HCT116 (cell line): ENCODE data around the gene GTF3C1. TPM values are rescaled to one million over a fixed set of nuclear protein-coding genes. Genes with fewer than 3 reads are reported as not detected.

Experiments
- ATAC-seq: fragments of 200-7000 bp; cut with Tn5 transposase; 2 replicates; pipeline ENCODE4 v1.9.1; 2020; ENCODE audit warnings: mild to moderate bottlenecking, moderate library complexity
- BruUV-seq: library from RNA; stranded (reverse); fragments of 400-500 nt; replicated peaks from 2 replicates; lab custom pipeline; 2021; lab: Mats Ljungman, UMichigan
- CTCF ChIA-PET: fragments of 300-600 bp; sonication (Branson Sonifier 250); formaldehyde crosslinking; loops from one replicate; lab custom pipeline; 2021; ENCODE audit warnings: antibody characterized with exemption; lab: Charles Lee
- POLR2A ChIA-PET: fragments of 300-600, 350-600 bp; sonication (Branson Sonifier 250); formaldehyde crosslinking; loops from one replicate; lab custom pipeline; 2021; ENCODE audit warnings: antibody characterized with exemption; lab: Charles Lee
- RAD21 ChIA-PET, 2 experiments: fragments of 300-600 bp; sonication (Branson Sonifier 250); formaldehyde crosslinking; loops; one replicate each; lab custom pipeline; 2023; ENCODE audit warnings: low total read pairs in 2 of 2; ENCODE audit not compliant: uncharacterized antibody in 2 of 2, unreplicated experiment in 2 of 2, low non-redundant PET in 1 of 2; lab: Charles Lee
- DNase-seq: peaks from one replicate; pipeline ENCODE4 v3.0.0-alpha.2; 2010; ENCODE audit warnings: low read depth, low spot score
- H2AFZ ChIP-seq: fragments of 200-600 bp; shearing (Covaris generic), sonication (generic); 2 replicates; pipeline ENCODE4 v1.6.1; 2017; ENCODE audit warnings: low read depth, mixed run types, mixed read lengths, antibody characterized with exemption, low read length; ENCODE audit not compliant: poor library complexity, severe bottlenecking
- H3K27ac ChIP-seq: 2 replicates; pipeline ENCODE4 v1.5.1; 2012; ENCODE audit warnings: low read depth, low read length
- H3K27me3 ChIP-seq: fragments of 200-600 bp; sonication (generic); 2 replicates; pipeline ENCODE4 v1.6.1; 2016; ENCODE audit warnings: mixed run types, low read length, mixed read lengths; ENCODE audit not compliant: insufficient read depth
- H3K36me3 ChIP-seq, 2 experiments: fragments of 200-500 bp in 1 of 2; fragments of 200-600 bp in 1 of 2; sonication (Bioruptor generic) in 1 of 2; sonication (generic) in 1 of 2; 2 replicates each; pipeline versions ENCODE4 v1.5.1 to v1.6.1; 2014 to 2016; ENCODE audit warnings: low read length in 2 of 2, inconsistent platforms in 1 of 2, mixed read lengths in 1 of 2, mixed run types in 1 of 2; ENCODE audit not compliant: insufficient read depth in 2 of 2, control insufficient read depth in 1 of 2
- H3K4me1 ChIP-seq, 2 experiments: fragments of 200-600 bp in 1 of 2; sonication (generic) in 1 of 2; 2 replicates each; pipeline versions ENCODE4 v1.5.1 to v1.6.1; 2012 to 2017; ENCODE audit warnings: low read length in 2 of 2, inconsistent platforms in 1 of 2, mild to moderate bottlenecking in 1 of 2, mixed read lengths in 1 of 2, mixed run types in 1 of 2, moderate library complexity in 1 of 2; ENCODE audit not compliant: insufficient read depth in 2 of 2, control insufficient read depth in 1 of 2
- H3K4me2 ChIP-seq: fragments of 200-600 bp; sonication (generic); 2 replicates; pipeline ENCODE4 v1.6.1; 2017; ENCODE audit warnings: mixed run types, low read length, mixed read lengths
- H3K4me3 ChIP-seq, 2 experiments: fragments of 200-600 bp in 1 of 2; sonication (generic) in 1 of 2; replicated peaks in 1 of 2; 2 replicates each; pipeline ENCODE4 v1.5.1; 2011 to 2016; ENCODE audit warnings: low read length in 2 of 2, control low read depth in 1 of 2, low read depth in 1 of 2, mild to moderate bottlenecking in 1 of 2, mixed read lengths in 1 of 2, mixed run types in 1 of 2
- H3K79me2 ChIP-seq: fragments of 200-600 bp; sonication (generic); 2 replicates; pipeline ENCODE4 v1.6.1; 2017; ENCODE audit warnings: mild to moderate bottlenecking, mixed run types, low read length, moderate library complexity, mixed read lengths; ENCODE audit not compliant: insufficient read depth
- H3K9ac ChIP-seq: fragments of 200-600 bp; sonication (generic); 2 replicates; pipeline ENCODE4 v1.6.1; 2016; ENCODE audit warnings: low read length, mixed read lengths
- H3K9me2 ChIP-seq: fragments of 200-600 bp; sonication (generic), shearing (Covaris generic); 2 replicates; pipeline ENCODE4 v1.6.1; 2017; ENCODE audit warnings: mixed run types, mild to moderate bottlenecking, moderate library complexity; ENCODE audit not compliant: insufficient read depth
- H3K9me3 ChIP-seq, 2 experiments: fragments of 200-500 bp in 1 of 2; fragments of 200-600 bp in 1 of 2; sonication (Bioruptor generic) in 1 of 2; sonication (generic) in 1 of 2; 2 replicates each; pipeline ENCODE4 v1.6.1; 2014 to 2017; ENCODE audit warnings: low read length in 2 of 2, mixed read lengths in 2 of 2, inconsistent platforms in 1 of 2, low read depth in 1 of 2, mild to moderate bottlenecking in 1 of 2, mixed run types in 1 of 2, moderate library complexity in 1 of 2; ENCODE audit not compliant: control insufficient read depth in 1 of 2, insufficient read depth in 1 of 2
- H4K20me1 ChIP-seq: fragments of 200-600 bp; sonication (generic), shearing (Covaris generic); 2 replicates; pipeline ENCODE4 v1.6.1; 2017; ENCODE audit warnings: mixed run types, mild to moderate bottlenecking, moderate library complexity; ENCODE audit not compliant: insufficient read depth
- CBX3 ChIP-seq: IDR thresholded peaks from 2 replicates; pipeline ENCODE4 v1.6.1; 2012; ENCODE audit warnings: low read depth
- CEBPB ChIP-seq: IDR thresholded peaks from 2 replicates; pipeline ENCODE4 v1.6.1; 2012; ENCODE audit warnings: low read depth
- EGR1 ChIP-seq: IDR thresholded peaks from 2 replicates; pipeline ENCODE4 v1.6.1; 2012; ENCODE audit warnings: low read depth
- ELF1 ChIP-seq: IDR thresholded peaks from 2 replicates; pipeline ENCODE4 v1.6.1; 2012; ENCODE audit warnings: low read depth, borderline replicate concordance
- EZH2 ChIP-seq: fragments of 200-600 bp; sonication (generic); IDR thresholded peaks from 2 replicates; pipeline ENCODE4 v1.6.1; 2017; ENCODE audit warnings: antibody characterized with exemption, mixed run types
- EZH2phosphoT487 ChIP-seq: fragments of 200-600 bp; IDR thresholded peaks from 2 replicates; pipeline ENCODE4 v1.6.1; 2018; ENCODE audit warnings: antibody characterized with exemption, borderline replicate concordance
- FOSL1 ChIP-seq: IDR thresholded peaks from 2 replicates; pipeline ENCODE4 v1.6.1; 2012; ENCODE audit warnings: low read depth
- MAX ChIP-seq: IDR thresholded peaks from 2 replicates; pipeline ENCODE4 v1.6.1; 2012
- POLR2AphosphoS5 ChIP-seq: IDR thresholded peaks from 2 replicates; pipeline ENCODE4 v1.6.1; 2011; ENCODE audit warnings: mild to moderate bottlenecking, low read depth, low read length, moderate library complexity
- REST ChIP-seq: IDR thresholded peaks from 2 replicates; pipeline ENCODE4 v1.6.1; 2012; ENCODE audit warnings: low read depth
- SIN3A ChIP-seq: IDR thresholded peaks from 2 replicates; pipeline ENCODE4 v1.6.1; 2012; ENCODE audit warnings: low read depth
- SRF ChIP-seq: IDR thresholded peaks from 2 replicates; pipeline ENCODE4 v1.6.1; 2012; ENCODE audit warnings: low read depth
- ZBTB33 ChIP-seq: IDR thresholded peaks from 2 replicates; pipeline ENCODE4 v1.6.1; 2011; ENCODE audit warnings: mild to moderate bottlenecking, low read length, moderate library complexity; ENCODE audit not compliant: insufficient replicate concordance; ENCODE audit errors: extremely low read depth
- ZNF274 ChIP-seq: fragments of 200-500 bp; sonication (Bioruptor generic); IDR thresholded peaks from 2 replicates; pipeline ENCODE4 v1.6.1; 2014; ENCODE audit warnings: mild to moderate bottlenecking, low read depth, low read length, inconsistent platforms
- intact Hi-C: fragments of 100-400 bp; cut with micrococcal nuclease; formaldehyde crosslinking; loops from 2 replicates; pipeline ENCODE4 v1.10.0; 2022
- total RNA-seq: library from RNA; stranded (reverse); gene quantifications from one replicate; pipeline ENCODE4 v1.2.1, GENCODE V29; 2021; ENCODE audit not compliant: unreplicated experiment

Gene GTF3C1
- total RNA-seq, 1 experiment from 2014 or later: 97.5 TPM

- Histone ChIP-seq H3K4me1 (peaks cover 29 to 30% of the 10 kb centered on the region in 2 experiments), H2AFZ (no peak overlapping the region), H3K36me3 (no peaks in the 10 kb centered on the region), H3K4me3 (no peak overlapping the region), H3K79me2 (no peaks in the 10 kb centered on the region), H3K4me2 (no peak overlapping the region), H3K9me3 (no peaks in the 10 kb centered on the region)
- CTCF ChIA-PET: no interaction called here
- BruUV-seq: no TSS peak
- POLR2A ChIA-PET: no interaction called here
- intact Hi-C loops: no loop called here
- RAD21 ChIA-PET: no interaction called here
- TF ChIP-seq FOSL1 (no peak), MAX (no peak), ZNF274 (no peak), EZH2phosphoT487 (no peak), ELF1 (no peak), POLR2AphosphoS5 (no peak), ZBTB33 (no peak), CBX3 (no peak), SIN3A (no peak), EGR1 (no peak), SRF (no peak), REST (no peak), EZH2 (no peak), CEBPB (no peak)
- TF ChIP-seq, all 23 proteins: peak for 0
- Histone ChIP-seq H3K9ac (no peak overlapping the region), H3K9me2 (no peaks in the 10 kb centered on the region), H4K20me1 (no peaks in the 10 kb centered on the region), H3K27me3 (no peaks in the 10 kb centered on the region), H3K27ac (no peak overlapping the region)
- ATAC-seq: no peak
- no peak for DNase-seq
Measured at GRCh38 chr16:27576729-27577128, 27.0 kb upstream of the GTF3C1 start.
